Activated effector memory CD4-positive, alpha-beta T cell treated with Interleukin-2 at 50 U/mL for 16 hours (primary cell): ENCODE data around the gene SEMA3D.

ENCODE experiments used
- DNase-seq: peaks from one replicate; pipeline ENCODE4 v3.0.0-alpha.2; 2020

SEMA3D gene

GRCh38 chr7:84975586-84976185, 211.2 kb downstream of the SEMA3D start:
- DNase-seq = no peak

GRCh38 chr7:84971360-84971759, 215.5 kb downstream of the SEMA3D start:
- DNase-seq = no peak

DNA sequence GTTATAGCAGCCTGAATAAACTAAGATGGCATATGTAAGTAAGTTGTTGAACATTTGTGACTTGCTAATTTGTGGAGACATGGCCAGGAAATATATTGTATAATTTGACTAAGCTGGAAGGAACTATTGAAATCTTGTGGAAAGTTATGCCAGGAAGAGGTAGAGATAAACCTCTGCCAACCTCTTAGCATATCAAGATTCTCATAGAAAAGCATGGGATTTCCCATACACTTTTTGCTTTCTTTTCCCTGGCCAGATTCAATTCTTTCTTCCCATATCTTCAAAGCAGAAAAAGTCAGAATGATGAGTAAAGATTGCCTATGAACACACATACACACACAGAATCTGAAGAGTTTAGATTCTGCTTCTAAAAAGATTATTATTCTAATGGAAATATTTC, 216.2 kb downstream of the SEMA3D start:
- DNase-seq = no peak

GRCh38 chr7:84953234-84953633, 233.6 kb downstream of the SEMA3D start:
- no peak for DNase-seq

GRCh38 chr7:84950836-84951235, 236.0 kb downstream of the SEMA3D start:
- no peak for DNase-seq

DNA sequence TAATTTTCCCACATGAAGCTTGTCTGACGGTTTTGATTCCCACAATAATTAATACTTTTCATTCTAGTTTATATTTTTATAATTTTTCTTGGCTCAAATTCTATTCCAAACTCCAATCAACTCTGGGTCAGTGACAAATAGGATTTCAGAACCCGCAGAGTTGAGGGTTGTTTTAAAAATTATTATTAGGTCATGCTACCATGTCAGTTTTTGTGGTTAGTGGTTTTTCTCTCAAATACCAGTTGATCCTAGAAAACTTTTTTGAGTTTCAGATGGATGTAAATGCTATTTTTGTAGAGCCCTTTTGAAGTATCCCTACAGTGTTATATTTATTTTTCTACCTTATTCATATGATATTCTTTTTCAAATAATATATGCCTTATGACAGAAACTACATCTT, 237.4 kb downstream of the SEMA3D start:
- no peak for DNase-seq

DNA sequence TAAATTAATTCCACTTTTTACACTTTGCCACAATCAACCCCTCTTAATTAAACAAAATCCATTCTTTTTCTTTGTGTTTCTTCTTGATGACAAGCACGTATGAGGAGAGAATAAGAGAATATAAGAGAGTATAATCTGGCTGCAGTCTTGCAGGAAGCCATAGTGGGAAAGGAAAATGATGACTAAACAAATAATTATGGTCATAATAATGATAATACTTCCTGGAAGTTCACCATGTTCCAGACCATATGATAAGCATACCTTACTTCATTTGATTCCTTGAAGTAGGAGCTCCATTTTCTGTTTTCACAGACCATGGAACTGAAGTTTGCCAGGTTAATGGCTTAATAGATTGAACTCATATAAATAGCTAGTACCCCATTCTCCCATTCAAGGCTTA, 237.8 kb downstream of the SEMA3D start:
- DNase-seq = no peak

DNA sequence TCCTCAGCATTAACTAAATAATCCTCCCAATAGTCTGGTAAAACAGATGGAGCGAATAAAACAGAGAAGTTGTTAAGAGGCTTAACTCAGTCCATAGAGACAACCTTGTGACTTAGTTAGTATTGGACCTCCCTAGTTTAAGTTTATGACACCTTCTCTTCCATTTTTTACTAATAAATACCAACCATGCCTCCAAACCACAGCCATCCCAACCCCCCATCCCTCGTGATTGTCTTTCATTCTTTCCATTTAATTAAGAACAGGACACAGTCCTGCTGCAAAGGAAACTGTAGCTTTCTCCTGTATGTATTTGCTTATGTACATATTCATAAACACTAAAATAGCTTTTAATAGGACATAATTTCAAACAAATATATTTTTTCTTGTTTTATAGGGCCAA, 238.2 kb downstream of the SEMA3D start:
- no peak for DNase-seq

DNA sequence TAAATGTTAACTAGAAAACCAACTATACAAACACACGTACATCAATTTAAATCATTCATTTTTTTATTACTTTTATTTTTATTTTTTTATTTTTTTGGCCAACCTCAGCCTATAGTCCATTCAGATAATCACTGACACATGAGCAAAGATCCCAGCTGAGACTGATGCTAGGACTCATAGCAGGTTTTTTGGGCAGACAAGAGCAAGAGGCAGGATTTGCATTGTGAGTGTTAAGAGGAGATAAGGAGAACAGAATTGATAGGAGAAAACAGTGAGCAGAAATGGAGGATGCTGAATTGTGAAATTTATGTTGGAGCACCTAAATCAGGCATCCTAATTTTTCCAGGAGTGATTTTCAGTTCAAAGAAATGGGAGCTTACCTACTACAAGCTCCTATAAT, 240.3 kb downstream of the SEMA3D start:
- no peak for DNase-seq
